HG03095 (cell line): ENCODE measurements around the gene SLFN11.
"Not testable (repeated sequence)": the region's sequence is repeated elsewhere in the genome, so short reads cannot be mapped to it uniquely, and the experiment has no call there.

Experiments
- ATAC-seq: cut with Tn5 transposase; IDR thresholded peaks from one replicate; pipeline ENCODE4 v1.9.1; 2021; ENCODE audit warnings: moderate library complexity; ENCODE audit not compliant: unreplicated experiment

The SLFN11 gene

DNA sequence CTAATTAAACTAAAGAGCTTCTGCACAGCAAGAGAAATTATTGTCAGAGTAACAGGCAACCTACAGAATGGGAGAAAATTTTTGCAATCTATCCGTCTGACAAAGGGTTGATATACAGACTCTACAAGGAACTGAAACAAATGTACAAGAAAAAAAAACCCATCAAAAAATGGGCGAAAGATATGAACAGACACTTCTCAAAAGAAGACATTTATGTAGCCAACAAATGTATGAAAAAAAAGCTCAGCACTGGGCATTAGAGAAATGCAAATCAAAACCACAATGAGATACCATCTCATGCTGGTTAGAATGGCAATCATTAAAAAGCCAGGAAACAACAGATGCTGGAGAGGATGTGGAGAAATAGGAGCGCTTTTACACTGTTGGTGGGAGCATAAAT is 64.1 kb downstream of the SLFN11 start:
- not testable (repeated sequence) for ATAC-seq
